Measurements from ENCODE around the gene CRTAC1. TPM values are rescaled to one million over a fixed set of nuclear protein-coding genes. Genes with fewer than 3 reads are reported as not detected.

The CRTAC1 gene
- total RNA-seq, 1 donor from 2014 or later = 0.37 TPM

- no peaks in the 10 kb centered on the region for H3K27me3 Mint-ChIP-seq (ENCODE audit: low read depth)
- H3K4me1 Mint-ChIP-seq (ENCODE audit: low read depth) = peaks cover 43% of the 10 kb centered on the region
- no peaks in the 10 kb centered on the region for H3K9me3 Mint-ChIP-seq (ENCODE audit: low read depth)
- DNase-seq (ENCODE audit: low spot score) = no peak
- TF ChIP-seq CTCF (IDR thresholded peaks at IDR 0.05) = no peak
- no peak overlapping the region for H3K27ac Mint-ChIP-seq (ENCODE audit: unreplicated experiment)
- H3K4me3 Mint-ChIP-seq (ENCODE audit: unreplicated experiment) = no peak overlapping the region
- no peaks in the 10 kb centered on the region for H3K36me3 Mint-ChIP-seq (ENCODE audit: low read depth)
These were observed 143.0 kb downstream of the CRTAC1 start for GRCh38 chr10:97887399-97887798.

DNA sequence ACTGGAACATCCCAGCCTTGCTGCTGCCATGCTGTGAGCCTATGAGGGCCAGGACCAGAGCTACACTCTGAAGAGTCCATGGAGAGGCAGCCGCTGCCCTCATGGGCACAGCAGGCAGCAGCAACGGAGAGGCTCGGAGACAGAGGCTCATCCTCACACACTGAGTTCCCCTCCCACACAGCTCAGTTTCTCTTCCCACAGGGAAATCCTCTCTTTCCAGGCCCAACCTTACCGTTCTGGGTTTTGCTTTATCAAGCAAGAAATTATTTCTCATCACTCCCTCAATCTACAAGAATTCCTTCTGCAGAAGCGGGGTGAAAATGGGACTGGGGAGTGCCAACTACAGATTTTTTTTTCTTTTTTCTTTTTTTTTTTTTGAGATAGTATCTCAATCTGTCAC, 144.1 kb downstream of the CRTAC1 start:
- H3K27ac Mint-ChIP-seq (ENCODE audit: unreplicated experiment) = no peak overlapping the region
- no peak overlapping the region for H3K4me3 Mint-ChIP-seq (ENCODE audit: unreplicated experiment)
- H3K36me3 Mint-ChIP-seq (ENCODE audit: low read depth) = no peaks in the 10 kb centered on the region
- no peaks in the 10 kb centered on the region for H3K9me3 Mint-ChIP-seq (ENCODE audit: low read depth)
- no peaks in the 10 kb centered on the region for H3K27me3 Mint-ChIP-seq (ENCODE audit: low read depth)
- peaks cover 49% of the 10 kb centered on the region for H3K4me1 Mint-ChIP-seq (ENCODE audit: low read depth)
- DNase-seq (ENCODE audit: low spot score) = no peak
- no peak for TF ChIP-seq CTCF (IDR thresholded peaks at IDR 0.05)

- no peak for TF ChIP-seq CTCF (IDR thresholded peaks at IDR 0.05)
- peaks cover 30% of the 10 kb centered on the region for H3K4me1 Mint-ChIP-seq (ENCODE audit: low read depth)
- H3K27me3 Mint-ChIP-seq (ENCODE audit: low read depth) = peaks cover 2% of the 10 kb centered on the region
- H3K27ac Mint-ChIP-seq (ENCODE audit: unreplicated experiment) = no peak overlapping the region
- no peak overlapping the region for H3K4me3 Mint-ChIP-seq (ENCODE audit: unreplicated experiment)
- DNase-seq (ENCODE audit: low spot score) = no peak
- H3K9me3 Mint-ChIP-seq (ENCODE audit: low read depth) = no peaks in the 10 kb centered on the region
- no peaks in the 10 kb centered on the region for H3K36me3 Mint-ChIP-seq (ENCODE audit: low read depth)
These were observed 147.3 kb downstream of the CRTAC1 start for GRCh38 chr10:97883092-97883485.

DNA sequence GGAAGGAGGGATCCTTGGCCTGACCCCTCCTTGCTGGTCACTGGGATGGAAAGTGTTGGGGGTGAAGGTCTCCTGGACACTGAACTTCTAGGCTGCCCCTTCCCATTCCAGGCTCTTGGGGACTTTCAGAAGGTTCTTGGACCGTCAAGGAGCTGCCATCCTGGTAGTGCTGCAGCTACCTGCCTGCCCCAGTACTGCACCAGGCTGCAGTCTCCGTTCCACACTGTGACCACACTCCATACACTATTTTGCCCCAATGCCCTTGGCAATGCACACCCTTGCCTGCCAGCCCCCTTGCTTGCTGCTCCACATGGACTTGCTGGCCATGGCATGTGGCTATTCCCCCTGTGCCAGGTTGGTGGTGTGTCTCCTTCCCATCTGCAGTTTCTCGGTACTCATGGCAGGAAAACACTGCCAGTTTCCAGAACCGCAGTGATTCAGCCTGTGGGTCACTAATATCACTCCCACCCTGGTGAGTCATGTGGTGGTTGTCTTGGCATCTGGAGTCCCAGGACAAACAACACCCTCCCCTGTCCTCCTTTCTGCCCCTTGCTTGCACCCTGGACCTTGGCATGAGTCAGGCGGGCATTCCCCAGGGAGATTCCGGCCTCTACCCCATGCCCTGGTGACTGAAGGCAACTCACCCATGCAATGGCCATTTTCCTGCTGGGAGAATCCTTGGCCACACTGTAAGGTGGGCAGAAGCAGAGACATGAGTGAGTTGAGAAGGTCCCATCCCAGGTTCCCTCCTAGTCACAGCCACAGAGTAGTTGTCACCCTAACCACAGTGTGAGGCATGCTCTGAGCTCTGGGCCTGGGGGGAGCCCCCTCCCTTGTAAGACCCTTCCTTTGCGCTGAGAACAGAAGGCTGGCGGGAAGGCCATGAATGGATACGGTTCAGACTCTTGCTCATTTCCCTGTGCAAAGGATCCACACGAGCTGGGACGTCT, 148.0 kb downstream of the CRTAC1 start:
- peaks cover 27% of the 10 kb centered on the region for H3K4me1 Mint-ChIP-seq (ENCODE audit: low read depth)
- no peaks in the 10 kb centered on the region for H3K36me3 Mint-ChIP-seq (ENCODE audit: low read depth)
- H3K27ac Mint-ChIP-seq (ENCODE audit: unreplicated experiment) = peak overlapping the region; percentile 82
- DNase-seq (ENCODE audit: low spot score) = no peak
- H3K9me3 Mint-ChIP-seq (ENCODE audit: low read depth) = no peaks in the 10 kb centered on the region
- TF ChIP-seq CTCF (IDR thresholded peaks at IDR 0.05) = no peak
- no peak overlapping the region for H3K4me3 Mint-ChIP-seq (ENCODE audit: unreplicated experiment)
- peaks cover 2% of the 10 kb centered on the region for H3K27me3 Mint-ChIP-seq (ENCODE audit: low read depth)

- Mint-ChIP-seq H3K9me3 (ENCODE audit: low read depth) (no peaks in the 10 kb centered on the region), H3K27ac (ENCODE audit: unreplicated experiment) (no peak overlapping the region), H3K27me3 (ENCODE audit: low read depth) (peaks cover 2% of the 10 kb centered on the region), H3K36me3 (ENCODE audit: low read depth) (no peaks in the 10 kb centered on the region), H3K4me3 (ENCODE audit: unreplicated experiment) (no peak overlapping the region), H3K4me1 (ENCODE audit: low read depth) (peaks cover 34% of the 10 kb centered on the region)
- no peak for DNase-seq (ENCODE audit: low spot score)
- TF ChIP-seq CTCF (IDR thresholded peaks at IDR 0.05) = no peak
These were observed 150.3 kb downstream of the CRTAC1 start for GRCh38 chr10:97880109-97880508.
